NCI-H146 treated with DMSO at 0.1 percent for 48 hours (cell line): ENCODE results near the gene UTS2B.

Experiments
- DNase-seq: peaks from one replicate; lab custom pipeline; 2025; ENCODE audit not compliant: unreplicated experiment; lab: John Stamatoyannopoulos, UW

The UTS2B gene

GRCh38 chr3:191328383-191328961, 1.9 kb downstream of the UTS2B start:
- no peak for DNase-seq

GRCh38 chr3:191327526-191327925, 2.8 kb downstream of the UTS2B start:
- DNase-seq, result no peak

GRCh38 chr3:191324936-191325335, 5.4 kb downstream of the UTS2B start:
- DNase-seq, result no peak

- DNase-seq, result no peak
Observed at GRCh38 chr3:191321019-191321767, 9.1 kb downstream of the UTS2B start.

GRCh38 chr3:191320316-191320715, 10.0 kb downstream of the UTS2B start:
- DNase-seq, result no peak

GRCh38 chr3:191316876-191317603, 13.3 kb downstream of the UTS2B start:
- DNase-seq, result no peak

GRCh38 chr3:191314109-191314728, 16.1 kb downstream of the UTS2B start:
- no peak for DNase-seq

- DNase-seq, result no peak
Observed at GRCh38 chr3:191313296-191313695, 17.0 kb downstream of the UTS2B start.

- no peak for DNase-seq
Observed at GRCh38 chr3:191307341-191307740, 23.0 kb downstream of the UTS2B start.

- DNase-seq, result no peak
Observed at GRCh38 chr3:191306428-191306827, 23.9 kb downstream of the UTS2B start.

GRCh38 chr3:191303596-191303995, 26.7 kb downstream of the UTS2B start:
- no peak for DNase-seq

GRCh38 chr3:191302451-191302850, 27.9 kb downstream of the UTS2B start:
- no peak for DNase-seq

GRCh38 chr3:191301782-191302411, 28.4 kb downstream of the UTS2B start:
- no peak for DNase-seq

- no peak for DNase-seq
Observed at GRCh38 chr3:191301017-191301416, 29.3 kb downstream of the UTS2B start.

GRCh38 chr3:191300422-191300821, 29.9 kb downstream of the UTS2B start:
- no peak for DNase-seq

GRCh38 chr3:191298846-191299245, 31.5 kb downstream of the UTS2B start:
- no peak for DNase-seq

GRCh38 chr3:191296041-191296541, 34.2 kb downstream of the UTS2B start:
- no peak for DNase-seq

GRCh38 chr3:191294291-191294690, 36.0 kb downstream of the UTS2B start:
- no peak for DNase-seq

- no peak for DNase-seq
Observed at GRCh38 chr3:191292243-191293015, 37.9 kb downstream of the UTS2B start.

- no peak for DNase-seq
Observed at GRCh38 chr3:191290311-191291025, 39.9 kb downstream of the UTS2B start.
